Astrocyte of the cerebellum (primary cell): ENCODE data around the gene PRMT3.

Source experiments
- DNase-seq: peaks from one replicate; pipeline ENCODE4 v3.0.0-alpha.2; 2011; ENCODE audit warnings: low read depth
- H3K4me3 ChIP-seq: 2 replicates; pipeline ENCODE4 v1.5.1; 2011; ENCODE audit warnings: mild to moderate bottlenecking, low read depth, low read length, moderate library complexity
- in situ Hi-C: cut with HindIII; loops from 2 replicates; pipeline ENCODE4 v1.10.0; 2017; ENCODE audit warnings: low sequenced_read_pairs
- TF ChIP-seq, protein P1 (sequence below): IDR thresholded peaks from 2 replicates; pipeline ENCODE4 v1.5.1; 2012; ENCODE audit warnings: low read length, low read depth, moderate library complexity, mild to moderate bottlenecking; ENCODE audit errors: missing control alignments

PRMT3 gene

DNA sequence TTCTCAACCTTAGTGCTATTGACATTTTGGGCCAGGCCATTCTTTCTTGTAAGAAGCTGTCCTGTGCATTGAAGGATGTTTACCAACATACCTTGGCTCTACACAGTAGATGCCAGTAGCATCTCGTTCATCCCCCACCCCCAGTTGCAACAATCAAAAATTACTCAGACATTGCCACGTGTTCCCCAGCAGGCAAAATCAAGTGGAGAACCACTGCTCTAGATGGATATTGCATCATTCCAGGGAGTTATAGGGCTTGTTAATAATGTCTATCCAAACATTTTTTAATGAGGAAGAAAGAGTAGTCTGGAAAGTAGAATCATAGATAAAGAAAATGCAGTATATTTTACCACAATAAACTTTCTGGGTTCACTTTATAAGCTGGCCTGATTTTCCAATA lies 64.1 kb downstream of the PRMT3 start:
- no peak for DNase-seq
- H3K4me3 ChIP-seq: no peak overlapping the region
- in situ Hi-C loops: no loop called here
- TF ChIP-seq, protein P1, sequence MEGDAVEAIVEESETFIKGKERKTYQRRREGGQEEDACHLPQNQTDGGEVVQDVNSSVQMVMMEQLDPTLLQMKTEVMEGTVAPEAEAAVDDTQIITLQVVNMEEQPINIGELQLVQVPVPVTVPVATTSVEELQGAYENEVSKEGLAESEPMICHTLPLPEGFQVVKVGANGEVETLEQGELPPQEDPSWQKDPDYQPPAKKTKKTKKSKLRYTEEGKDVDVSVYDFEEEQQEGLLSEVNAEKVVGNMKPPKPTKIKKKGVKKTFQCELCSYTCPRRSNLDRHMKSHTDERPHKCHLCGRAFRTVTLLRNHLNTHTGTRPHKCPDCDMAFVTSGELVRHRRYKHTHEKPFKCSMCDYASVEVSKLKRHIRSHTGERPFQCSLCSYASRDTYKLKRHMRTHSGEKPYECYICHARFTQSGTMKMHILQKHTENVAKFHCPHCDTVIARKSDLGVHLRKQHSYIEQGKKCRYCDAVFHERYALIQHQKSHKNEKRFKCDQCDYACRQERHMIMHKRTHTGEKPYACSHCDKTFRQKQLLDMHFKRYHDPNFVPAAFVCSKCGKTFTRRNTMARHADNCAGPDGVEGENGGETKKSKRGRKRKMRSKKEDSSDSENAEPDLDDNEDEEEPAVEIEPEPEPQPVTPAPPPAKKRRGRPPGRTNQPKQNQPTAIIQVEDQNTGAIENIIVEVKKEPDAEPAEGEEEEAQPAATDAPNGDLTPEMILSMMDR: no peak

GRCh38 chr11:20452585-20452984 lies 65.1 kb downstream of the PRMT3 start:
- in situ Hi-C loops: no loop called here
- H3K4me3 ChIP-seq: no peak overlapping the region
- TF ChIP-seq, protein P1: no peak
- DNase-seq: no peak

DNA sequence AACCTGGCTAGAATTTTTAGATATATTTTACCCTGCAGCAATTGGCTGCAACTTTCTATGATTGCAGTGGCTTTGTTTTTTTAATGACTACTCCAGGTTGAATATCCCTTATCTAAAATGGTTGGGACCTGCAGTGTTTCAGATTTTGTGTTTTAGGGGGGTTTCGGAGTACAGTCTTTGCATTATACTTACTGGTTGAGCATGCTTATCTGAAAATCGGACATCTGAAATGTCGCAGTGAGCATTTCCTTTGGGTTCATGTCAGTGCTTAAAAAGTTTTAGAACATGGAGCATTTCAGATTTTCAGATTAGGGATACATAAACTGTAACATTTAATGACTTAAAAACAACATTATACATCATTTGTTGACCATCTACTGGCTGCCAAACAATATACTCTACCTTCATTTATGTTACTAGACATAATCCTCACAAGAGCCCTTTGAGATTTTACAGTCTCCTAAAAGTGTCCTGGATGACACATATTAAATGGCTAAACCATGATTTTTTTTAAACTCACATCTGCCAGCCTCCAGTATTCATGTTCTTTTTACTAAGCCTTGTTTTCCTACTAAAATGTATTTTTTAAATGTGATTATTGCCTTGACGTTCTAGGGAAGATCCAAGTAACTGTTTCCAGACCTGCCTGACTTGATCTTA lies 66.3 kb downstream of the PRMT3 start:
- in situ Hi-C loops: no loop called here
- no peak for DNase-seq
- H3K4me3 ChIP-seq: no peak overlapping the region
- TF ChIP-seq, protein P1: no peak

DNA sequence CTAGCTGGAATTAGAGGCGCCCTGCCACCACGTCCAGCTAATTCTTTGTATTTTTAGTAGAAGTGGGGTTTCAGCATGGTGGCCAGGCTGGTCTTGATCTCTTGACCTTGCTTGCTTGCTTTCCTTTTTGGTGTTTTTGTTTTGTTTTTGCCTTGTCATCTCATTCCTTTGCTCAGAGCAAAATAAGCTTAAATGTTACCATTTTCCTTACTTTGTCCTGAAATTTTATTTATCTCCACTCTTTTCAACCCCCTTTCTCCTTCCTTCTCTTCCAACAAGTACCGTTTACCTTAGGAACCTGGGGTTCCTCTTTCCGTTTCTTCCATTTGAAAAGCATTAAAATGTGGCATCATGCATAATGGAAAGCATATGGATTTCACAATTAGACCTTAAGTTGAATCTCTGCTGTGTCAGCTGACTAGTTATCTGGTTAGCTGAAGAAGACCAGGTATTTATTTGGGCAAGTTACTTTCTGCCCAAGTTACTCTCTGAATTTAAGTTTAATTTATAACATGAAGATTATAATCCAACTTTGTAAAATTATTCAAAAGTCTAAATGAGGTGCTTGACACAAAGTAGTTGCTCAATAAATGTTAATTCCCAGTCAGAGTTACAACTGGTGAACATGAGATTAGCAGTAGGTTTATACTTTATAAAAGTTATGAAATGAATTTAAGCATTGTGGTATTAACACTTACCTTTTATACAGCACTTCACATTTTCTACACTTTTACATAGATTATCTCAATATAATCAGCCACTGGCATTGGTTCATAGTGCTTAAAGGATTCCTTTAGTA lies 69.7 kb downstream of the PRMT3 start:
- TF ChIP-seq, protein P1: no peak
- no peak overlapping the region for H3K4me3 ChIP-seq
- in situ Hi-C loops: no loop called here
- DNase-seq: no peak

DNA sequence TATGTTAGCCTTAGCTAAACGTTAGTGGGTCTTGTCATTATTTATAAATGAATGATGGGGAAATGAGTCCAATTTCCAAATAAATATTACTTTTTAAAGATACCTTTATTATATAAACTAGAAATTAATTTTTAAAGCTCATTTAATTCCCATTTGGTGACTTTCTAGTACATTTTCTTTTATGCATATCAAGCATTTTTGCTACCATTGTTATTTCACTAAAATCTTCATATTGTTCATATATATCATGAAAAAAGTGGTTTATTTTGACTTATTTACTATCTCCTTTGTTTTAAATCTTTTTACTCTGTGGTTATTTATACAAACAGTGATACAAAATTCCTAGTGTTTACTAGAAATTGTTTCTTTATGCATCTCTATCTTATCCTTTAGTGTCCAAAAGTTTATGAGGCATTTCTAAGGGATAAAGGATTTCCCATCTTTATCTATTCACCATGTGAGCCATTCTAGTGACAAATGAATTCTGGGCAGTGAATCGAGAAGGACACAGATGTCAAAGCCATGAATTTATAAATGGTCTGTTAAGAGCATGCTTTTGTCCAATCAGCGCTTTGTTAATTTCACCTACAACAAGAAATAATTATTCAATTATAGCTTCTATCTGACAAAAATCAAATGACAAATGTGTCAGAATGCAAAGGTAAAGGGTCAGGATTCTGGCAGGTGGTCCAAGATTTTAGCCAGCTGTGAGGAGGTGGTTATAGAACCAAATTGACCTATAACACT lies 70.6 kb downstream of the PRMT3 start:
- no peak for DNase-seq
- in situ Hi-C loops: no loop called here
- TF ChIP-seq, protein P1: no peak

GRCh38 chr11:20458905-20459632 lies 71.6 kb downstream of the PRMT3 start:
- in situ Hi-C loops: no loop called here
- TF ChIP-seq, protein P1: no peak
- no peak overlapping the region for H3K4me3 ChIP-seq
- DNase-seq: no peak

More for the DNA sequence above, 70.6 kb downstream of the PRMT3 start:
- no peak overlapping the region for H3K4me3 ChIP-seq
